Frontal cortex (tissue), 4 donors: ENCODE measurements around the gene MRTO4. TPM values are rescaled to one million over a fixed set of nuclear protein-coding genes. Genes with fewer than 3 reads are reported as not detected.
"Not testable (repeated sequence)": the region's sequence is repeated elsewhere in the genome, so short reads cannot be mapped to it uniquely, and the experiment has no call there.

ENCODE experiments used
- DNase-seq, 2 donors: peaks; one replicate each; pipeline ENCODE4 v3.0.0; 2012; ENCODE audit warnings: low spot score in 2 of 2
- FAIRE-seq: peaks from 2 replicates; lab custom pipeline; 2012; peaks lifted over from hg19 to GRCh38; lab: Jason Lieb, UNC
- total RNA-seq: library from RNA; depleted of rRNA; stranded (reverse); fragments of >200 nt; gene quantifications from one replicate; pipeline ENCODE4 v1.2.3, GENCODE V29; 2014
- donor health status: control.
- donor health status: control.
- donor health status: control.

MRTO4 gene
- total RNA-seq = 31.8 TPM

DNA sequence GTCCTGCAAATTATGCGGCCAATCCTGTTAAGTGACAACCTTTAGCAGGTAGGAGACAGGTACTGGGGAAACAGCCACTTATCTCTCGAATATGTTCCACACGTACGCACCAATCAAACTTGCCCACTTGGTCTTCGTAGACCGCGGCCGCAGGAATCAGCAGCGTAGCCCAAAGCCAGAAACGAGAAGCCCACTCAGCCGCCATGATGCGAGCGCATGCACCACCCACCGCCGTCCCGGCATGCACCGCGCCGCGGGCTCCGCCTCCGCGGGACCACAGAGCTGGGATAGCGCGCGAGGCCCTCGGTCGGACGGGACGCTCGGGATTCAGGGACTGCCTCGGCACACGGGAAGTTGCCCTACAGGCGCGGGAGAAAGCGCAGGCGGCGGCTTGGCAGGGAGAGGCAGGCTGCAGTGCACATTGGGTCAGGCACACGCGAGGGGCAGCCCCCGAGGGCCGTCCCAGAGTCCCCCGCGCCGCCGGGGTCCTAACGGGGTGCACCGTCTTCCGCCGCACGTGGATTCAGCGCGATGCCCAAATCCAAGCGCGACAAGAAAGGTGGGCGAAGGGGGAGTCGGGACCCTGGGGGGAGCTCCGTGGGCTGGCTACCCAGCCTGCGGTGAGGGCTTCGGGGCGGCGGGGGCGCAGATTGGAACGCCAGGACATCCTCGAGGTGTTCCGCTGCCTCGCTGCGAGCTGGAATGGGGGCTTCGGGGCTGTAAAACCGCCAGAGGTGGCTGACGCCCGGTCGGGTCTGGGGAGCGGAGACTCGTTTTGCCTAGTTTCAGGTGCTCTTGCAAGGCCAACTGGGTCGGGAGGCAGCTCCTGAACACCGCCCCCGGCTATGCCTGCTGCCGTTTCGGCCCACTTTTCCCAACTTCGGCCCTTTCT is at the start of gene MRTO4, which contains the start of gene EMC1:
Gene MRTO4, plus strand, starts transcription at position 501 of the 892 bp plus-strand sequence. Its CDS starts 31 bp downstream, at position 532.
Gene EMC1, minus strand, starts transcription at position 220 of the 892 bp plus-strand sequence. Its CDS starts 15 bp downstream, at position 205.
- peak; percentile 87 to 91 for DNase-seq
- no peak for FAIRE-seq

GRCh38 chr1:19202396-19202795 is 49.2 kb upstream of the MRTO4 start:
- FAIRE-seq (no peak), DNase-seq (no peak)

- FAIRE-seq (no peak), DNase-seq (no peak)
Observed at GRCh38 chr1:19203440-19203839, 48.2 kb upstream of the MRTO4 start.

DNA sequence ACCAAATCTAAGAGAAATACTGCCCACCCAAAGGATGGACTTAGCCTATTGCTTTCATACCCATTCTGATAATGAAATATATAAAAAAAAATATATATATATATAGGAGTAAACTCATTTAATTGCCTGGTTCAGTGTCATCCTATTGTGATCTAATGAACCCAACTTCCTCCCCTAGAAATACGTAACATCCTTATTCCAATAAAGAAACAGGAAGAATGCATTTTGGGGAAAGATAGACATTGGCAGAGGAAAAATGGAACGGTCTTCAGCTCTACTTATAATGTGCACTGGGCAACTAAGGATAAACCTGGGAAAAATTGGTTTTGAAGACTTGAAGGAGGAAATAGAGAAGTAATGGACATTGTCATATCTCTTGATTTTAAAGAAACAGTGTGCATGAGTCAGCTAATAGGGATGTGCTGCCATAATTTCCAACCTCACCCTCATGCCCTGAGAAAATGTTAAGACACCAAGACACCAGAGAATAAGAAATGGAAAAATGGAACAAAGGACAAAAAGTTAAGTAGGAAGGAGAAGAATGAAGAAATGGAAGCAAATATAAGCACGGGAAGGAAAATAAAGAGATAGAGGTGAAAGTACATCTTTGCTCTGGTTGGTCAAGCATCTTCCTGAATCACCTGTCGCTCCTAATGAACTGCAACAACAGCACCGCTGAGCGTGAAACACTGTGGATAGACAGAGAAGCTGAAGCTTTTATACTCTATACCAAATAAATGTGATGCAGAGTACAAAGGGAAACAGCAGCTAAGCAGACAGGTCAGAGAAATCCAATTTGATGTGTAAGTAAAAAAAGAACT is 46.9 kb upstream of the MRTO4 start:
- FAIRE-seq (no peak), DNase-seq (no peak)

DNA sequence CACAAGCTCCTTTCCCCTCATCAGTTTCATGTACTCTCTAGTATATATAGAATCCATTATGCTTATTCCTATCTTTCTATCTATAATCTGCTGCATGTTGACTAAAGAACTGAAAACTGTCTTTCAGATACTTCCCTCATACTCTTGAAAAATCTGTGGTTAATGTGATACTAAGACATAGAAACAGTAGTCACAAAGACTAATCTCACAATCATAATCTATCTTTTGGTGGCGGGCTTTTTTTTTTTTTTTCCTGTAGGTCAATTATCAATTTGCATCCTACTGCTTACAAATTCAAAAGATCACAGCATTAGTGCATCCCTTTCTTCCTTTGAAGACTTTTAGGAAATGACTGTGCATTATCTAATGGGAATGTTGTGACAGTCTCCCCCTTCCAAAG is 46.2 kb upstream of the MRTO4 start:
- no peak for DNase-seq
- FAIRE-seq = no peak

DNA sequence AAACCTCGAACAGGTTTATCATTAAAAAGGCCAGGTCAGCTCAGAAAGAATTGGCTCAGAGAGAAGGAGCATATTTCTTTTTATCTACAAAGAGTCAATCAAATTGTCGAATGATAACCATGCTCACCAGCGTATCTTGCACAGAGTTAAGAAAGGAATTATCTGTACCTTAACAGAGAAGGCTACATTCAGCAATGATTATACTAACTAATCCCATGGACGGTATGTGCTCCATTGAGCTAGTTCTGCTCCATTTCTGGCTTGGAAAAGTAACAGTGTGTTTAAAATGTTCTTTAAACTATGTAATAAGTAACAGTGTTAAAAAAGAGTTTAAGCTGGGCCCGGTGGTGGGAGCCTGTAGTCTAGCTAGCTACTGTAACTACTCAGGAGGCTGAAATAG is 45.8 kb upstream of the MRTO4 start:
- no peak for FAIRE-seq
- no peak for DNase-seq

DNA sequence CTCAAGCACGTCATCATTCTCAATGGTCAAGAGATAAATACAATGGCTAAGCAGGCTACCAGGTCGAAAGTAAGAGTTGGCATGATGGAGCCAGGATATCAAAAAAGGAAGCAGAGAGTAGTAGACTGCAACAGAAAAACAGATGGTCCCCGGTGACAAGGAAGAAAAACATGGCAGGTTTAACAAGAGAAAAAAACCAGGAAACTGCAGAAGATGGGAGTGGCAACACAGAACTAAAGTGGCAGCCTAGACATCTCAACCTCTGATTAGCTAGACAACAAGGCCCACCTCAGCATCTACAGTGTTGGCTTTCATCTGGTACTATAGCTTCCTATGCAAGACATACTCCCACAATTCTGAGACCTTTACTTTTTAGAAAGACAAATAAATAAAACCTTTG is 44.7 kb upstream of the MRTO4 start:
- no peak for FAIRE-seq
- DNase-seq = no peak

GRCh38 chr1:19208710-19209438 is 42.7 kb upstream of the MRTO4 start:
- no peak for FAIRE-seq
- DNase-seq = no peak

GRCh38 chr1:19209439-19209989 is 42.1 kb upstream of the MRTO4 start:
- no peak for DNase-seq
- no peak for FAIRE-seq

DNA sequence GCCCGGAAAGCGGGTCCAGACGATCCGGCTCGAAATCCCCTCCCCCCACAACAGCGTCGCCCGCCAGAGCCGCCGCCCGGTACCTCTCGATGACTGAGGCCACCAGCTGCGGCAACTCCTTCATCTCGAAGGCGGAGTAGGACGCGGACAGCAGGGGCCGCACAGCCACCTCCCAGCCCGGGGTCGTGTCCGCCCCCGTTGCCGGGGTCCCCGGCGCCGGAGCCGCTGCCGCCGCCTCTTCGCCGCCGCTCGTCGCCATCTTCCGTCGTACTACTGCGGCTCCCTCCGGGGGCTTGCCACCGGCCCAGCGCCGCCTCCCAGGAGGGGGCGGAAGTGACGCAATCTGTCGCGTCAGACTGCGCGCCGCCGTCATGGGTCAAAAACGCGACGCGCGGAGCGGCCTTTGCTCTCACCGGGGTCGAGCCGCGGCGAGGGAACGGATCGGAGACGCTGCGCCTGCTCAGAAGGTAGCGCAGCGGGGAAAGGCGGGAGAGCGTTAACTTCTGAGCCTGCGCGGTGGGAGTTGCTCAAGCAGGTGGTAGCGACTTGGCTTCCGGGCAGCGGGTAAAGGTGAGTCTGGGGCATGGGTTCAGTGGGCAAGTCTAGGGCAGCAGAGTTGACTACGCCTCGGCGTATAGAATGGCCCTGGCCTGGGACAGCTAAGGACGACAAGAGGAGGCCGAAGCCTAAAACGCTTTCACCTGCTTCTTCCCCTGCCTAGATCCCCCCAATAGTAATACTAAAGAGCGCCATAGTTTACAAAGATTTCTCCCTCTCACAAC is 41.4 kb upstream of the MRTO4 start, which contains the start of gene UBR4:
Gene UBR4, minus strand, starts transcription at position 277 of the 782 bp plus-strand sequence. Its CDS starts 18 bp downstream, at position 259.
- no peak for FAIRE-seq
- peak; percentile 92 to 94 for DNase-seq

DNA sequence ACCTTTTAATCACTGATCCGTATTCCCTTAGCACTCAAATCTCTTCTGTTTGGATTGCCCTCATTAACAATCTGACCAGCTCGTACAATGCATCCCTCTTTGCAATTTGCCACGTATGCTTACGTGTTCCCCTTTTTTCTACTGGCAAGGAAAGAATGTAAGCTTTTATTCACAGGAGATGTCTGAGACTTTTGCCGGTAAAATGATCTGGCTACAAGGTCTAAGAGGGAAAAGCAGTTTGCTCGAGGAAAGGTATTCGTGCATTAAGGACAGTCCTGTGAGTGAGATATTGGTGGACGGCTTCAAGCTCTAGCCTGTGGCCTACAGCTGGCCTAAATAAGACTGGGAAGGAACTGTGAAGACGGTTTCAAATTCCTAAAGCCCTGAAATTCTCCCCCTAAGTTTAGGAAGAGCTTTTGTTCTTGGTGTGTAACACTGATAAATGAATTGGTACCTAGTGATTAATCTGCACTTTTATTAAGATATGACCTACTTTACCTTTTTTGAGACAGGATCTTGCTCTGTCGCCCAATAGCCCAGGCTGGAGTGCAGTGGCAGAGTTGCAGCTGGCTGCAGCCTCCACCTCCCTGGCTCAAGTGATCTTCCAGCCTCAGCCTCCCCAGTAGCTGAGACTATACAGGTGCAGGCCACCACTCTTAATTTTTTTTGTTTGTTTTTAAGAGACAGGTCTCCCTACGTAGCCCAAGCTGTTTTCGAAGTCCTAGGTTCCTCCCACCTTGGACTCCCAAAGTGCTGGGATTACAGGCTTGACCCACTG is 40.6 kb upstream of the MRTO4 start:
- FAIRE-seq = no peak
- no peak for DNase-seq

- no peak for FAIRE-seq
Observed at GRCh38 chr1:19212167-19212566, 39.4 kb upstream of the MRTO4 start.

GRCh38 chr1:19213580-19213979 is 38.0 kb upstream of the MRTO4 start:
- no peak for FAIRE-seq
- DNase-seq = no peak

More at GRCh38 chr1:19212167-19212566, 39.4 kb upstream of the MRTO4 start:
- DNase-seq = no peak

DNA sequence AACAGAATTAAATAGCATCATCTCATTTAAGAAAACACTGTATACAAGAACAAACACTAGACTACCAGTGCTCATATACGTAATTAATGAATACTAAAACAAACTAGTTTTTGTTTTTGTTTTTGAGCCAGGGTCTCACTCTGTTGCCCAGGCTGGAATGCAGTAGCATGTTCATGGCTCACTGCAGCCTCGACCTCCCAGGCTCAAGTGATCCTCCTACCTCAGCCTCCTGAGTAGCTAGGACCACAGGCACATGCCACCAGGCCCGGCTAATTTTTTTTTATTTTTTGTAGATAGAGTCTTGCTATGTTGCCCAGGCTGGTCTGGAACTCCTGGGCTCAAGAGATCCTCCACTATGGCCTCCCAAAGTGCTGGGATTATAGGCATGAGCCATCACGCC is 35.0 kb upstream of the MRTO4 start:
- FAIRE-seq, DNase-seq: not testable (repeated sequence)

GRCh38 chr1:19219451-19219850 is 32.2 kb upstream of the MRTO4 start:
- FAIRE-seq (no peak), DNase-seq (no peak)

- FAIRE-seq (no peak), DNase-seq (no peak)
Observed at GRCh38 chr1:19220080-19220846, 31.3 kb upstream of the MRTO4 start.

GRCh38 chr1:19220991-19221390 is 30.6 kb upstream of the MRTO4 start:
- no peak for FAIRE-seq
- no peak for DNase-seq
